Fibroblast of pulmonary artery (primary cell): ENCODE measurements around the gene VAMP5.

Experiments
- DNase-seq: peaks from one replicate; pipeline ENCODE4 v3.0.0-alpha.2; 2010; ENCODE audit warnings: low read depth
- H3K4me3 ChIP-seq: replicated peaks from 2 replicates; pipeline ENCODE4 v1.5.1; 2011; ENCODE audit warnings: low read depth, mild to moderate bottlenecking, control low read depth, low read length, moderate library complexity
- CTCF ChIP-seq: IDR thresholded peaks from 2 replicates; pipeline ENCODE4 v1.5.1; 2011; ENCODE audit warnings: mild to moderate bottlenecking, control low read depth, low read length, inconsistent platforms; ENCODE audit errors: missing control alignments

Gene VAMP5

DNA sequence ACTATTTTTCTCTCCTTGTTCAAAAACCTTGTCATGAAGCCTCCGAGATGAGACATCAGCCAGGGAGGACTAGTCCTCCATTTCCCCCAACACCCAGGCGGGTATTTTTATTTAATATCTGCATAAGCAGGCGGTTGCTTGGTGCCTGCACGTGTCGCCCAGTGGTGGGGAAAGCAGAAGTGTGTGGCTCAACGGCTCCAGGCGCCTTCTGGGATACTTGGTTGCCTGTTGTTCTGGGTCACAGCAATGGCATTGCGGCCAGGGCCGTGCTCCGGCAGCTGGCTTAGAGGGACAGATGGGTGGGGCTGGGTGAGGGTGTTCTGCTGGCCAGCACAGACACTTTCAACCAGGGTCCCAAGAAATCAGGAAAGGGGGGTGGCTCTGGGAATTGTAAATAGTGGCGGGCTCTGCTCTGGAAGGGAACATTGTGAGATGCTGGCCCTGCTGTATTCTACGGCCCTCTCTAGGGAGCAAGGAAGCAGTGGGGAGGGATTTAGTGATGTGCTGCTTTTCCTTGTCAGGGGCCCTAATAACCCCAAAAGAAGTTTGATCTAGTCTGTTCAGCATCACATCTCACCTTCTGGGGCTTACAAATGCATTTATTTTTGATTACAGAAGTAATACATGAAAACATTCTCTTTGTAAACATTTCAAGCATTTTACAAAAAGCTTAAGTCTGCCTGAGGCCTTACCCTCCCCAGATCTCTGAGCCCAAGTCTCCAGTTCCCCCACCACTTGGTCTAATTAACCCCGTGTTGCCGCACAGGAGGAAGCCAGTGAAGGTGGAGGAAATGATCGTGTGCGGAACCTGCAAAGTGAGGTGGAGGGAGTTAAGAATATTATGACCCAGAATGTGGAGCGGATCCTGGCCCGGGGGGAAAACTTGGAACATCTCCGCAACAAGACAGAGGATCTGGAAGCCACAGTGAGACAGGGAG is 5.7 kb upstream of the VAMP5 start:
- H3K4me3 ChIP-seq: no peak overlapping the region
- DNase-seq: no peak

GRCh38 chr2:85579266-85579935 is 4.8 kb upstream of the VAMP5 start:
- H3K4me3 ChIP-seq: no peak overlapping the region
- DNase-seq: no peak
- no peak for TF ChIP-seq CTCF

More for the DNA sequence above, 5.7 kb upstream of the VAMP5 start:
- no peak for TF ChIP-seq CTCF

GRCh38 chr2:85580206-85580605 is 4.0 kb upstream of the VAMP5 start:
- DNase-seq: no peak
- no peak for TF ChIP-seq CTCF
- no peak overlapping the region for H3K4me3 ChIP-seq

- TF ChIP-seq CTCF: no peak
- no peak overlapping the region for H3K4me3 ChIP-seq
- no peak for DNase-seq
These were observed 1.7 kb upstream of the VAMP5 start for GRCh38 chr2:85582492-85582891.

DNA sequence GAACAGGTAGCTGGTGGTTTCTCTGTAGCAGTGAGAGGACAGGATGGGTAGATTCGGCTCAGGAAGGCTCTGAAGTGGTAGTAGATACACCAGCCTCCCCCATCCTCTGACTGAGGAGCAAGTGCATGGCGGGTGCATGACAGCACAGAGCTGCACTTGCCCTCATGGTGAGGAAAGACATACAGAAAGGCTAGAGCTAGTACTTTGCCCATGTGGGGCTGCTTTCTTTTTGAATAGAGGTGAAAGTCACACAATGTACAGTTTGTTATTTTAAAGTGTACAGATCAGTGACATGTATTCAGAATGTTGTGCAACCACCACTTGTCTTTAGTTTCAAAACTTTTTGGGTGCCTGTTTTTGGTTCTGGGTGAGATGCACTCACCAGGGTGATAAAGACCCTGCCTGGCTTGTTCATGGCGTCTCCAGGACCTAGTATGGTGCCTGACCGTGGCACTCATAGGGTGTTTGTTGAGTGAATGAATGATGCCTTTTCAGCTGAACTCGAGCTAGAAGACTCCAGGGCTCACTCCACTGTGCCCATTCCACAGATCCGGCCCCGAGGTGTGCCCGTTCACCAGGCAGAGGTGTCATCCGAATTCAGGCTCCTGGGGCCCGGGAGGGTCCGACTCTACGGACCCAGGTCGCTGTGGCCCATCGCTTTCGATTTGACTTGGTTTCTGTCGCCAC is 421 bp upstream of the VAMP5 start:
- H3K4me3 ChIP-seq: peak overlapping the region; percentile 57
- no peak for TF ChIP-seq CTCF

GRCh38 chr2:85584857-85585780 is 888 bp downstream of the VAMP5 start:
- peak; percentile 68 for DNase-seq
- TF ChIP-seq CTCF: no peak
- H3K4me3 ChIP-seq: peak overlapping the region; percentile 57

More for the DNA sequence above, 421 bp upstream of the VAMP5 start:
- DNase-seq: no peak
